ENCODE results near the gene ZNF12.

GRCh38 chr7:6652446-6653011 is 54.2 kb downstream of the ZNF12 start:
- TF ChIP-seq CTCF (IDR thresholded peaks at IDR 0.05; ENCODE audit: insufficient read depth, low read depth, low read length) (no peak), EZH2 (IDR thresholded peaks at IDR 0.05; ENCODE audit: insufficient read depth, low read length) (no peak)
